ENCODE results near the gene PLGRKT. TPM values are rescaled to one million over a fixed set of nuclear protein-coding genes. Genes with fewer than 3 reads are reported as not detected.

PLGRKT gene, protein sequence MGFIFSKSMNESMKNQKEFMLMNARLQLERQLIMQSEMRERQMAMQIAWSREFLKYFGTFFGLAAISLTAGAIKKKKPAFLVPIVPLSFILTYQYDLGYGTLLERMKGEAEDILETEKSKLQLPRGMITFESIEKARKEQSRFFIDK
- total RNA-seq = 10 to 100 TPM; 21.0 to 31.1 TPM
- polyA plus RNA-seq (2013, experiment 1 of 2) = 29.2 TPM
- 35.8 TPM for polyA plus RNA-seq (2013, experiment 2 of 2)
- long read RNA-seq, experiment 1, transcript PLGRKT-201 (6 exons, 932 nt) = major isoform, 19 of 29 reads
- long read RNA-seq, experiment 1, partial matches to known transcripts = 2 of 29 reads
- long read RNA-seq, experiment 1, other reads (novel, unspliced or antisense) = 8 of 29 reads
- long read RNA-seq, experiment 2, transcript PLGRKT-201 (6 exons, 932 nt) = major isoform, 21 of 26 reads
- long read RNA-seq, experiment 2, partial matches to known transcripts = 0 of 26 reads
- long read RNA-seq, experiment 2, other reads (novel, unspliced or antisense) = 5 of 26 reads
- long read RNA-seq, experiment 3, transcript PLGRKT-201 (6 exons, 932 nt) = major isoform, 10 of 18 reads
- long read RNA-seq, experiment 3, partial matches to known transcripts = 3 of 18 reads
- long read RNA-seq, experiment 3, other reads (novel, unspliced or antisense) = 5 of 18 reads
- long read RNA-seq, experiment 4, transcript PLGRKT-201 (6 exons, 932 nt) = major isoform, 119 of 145 reads
- long read RNA-seq, experiment 4, partial matches to known transcripts = 1 of 145 reads
- long read RNA-seq, experiment 4, other reads (novel, unspliced or antisense) = 25 of 145 reads

DNA sequence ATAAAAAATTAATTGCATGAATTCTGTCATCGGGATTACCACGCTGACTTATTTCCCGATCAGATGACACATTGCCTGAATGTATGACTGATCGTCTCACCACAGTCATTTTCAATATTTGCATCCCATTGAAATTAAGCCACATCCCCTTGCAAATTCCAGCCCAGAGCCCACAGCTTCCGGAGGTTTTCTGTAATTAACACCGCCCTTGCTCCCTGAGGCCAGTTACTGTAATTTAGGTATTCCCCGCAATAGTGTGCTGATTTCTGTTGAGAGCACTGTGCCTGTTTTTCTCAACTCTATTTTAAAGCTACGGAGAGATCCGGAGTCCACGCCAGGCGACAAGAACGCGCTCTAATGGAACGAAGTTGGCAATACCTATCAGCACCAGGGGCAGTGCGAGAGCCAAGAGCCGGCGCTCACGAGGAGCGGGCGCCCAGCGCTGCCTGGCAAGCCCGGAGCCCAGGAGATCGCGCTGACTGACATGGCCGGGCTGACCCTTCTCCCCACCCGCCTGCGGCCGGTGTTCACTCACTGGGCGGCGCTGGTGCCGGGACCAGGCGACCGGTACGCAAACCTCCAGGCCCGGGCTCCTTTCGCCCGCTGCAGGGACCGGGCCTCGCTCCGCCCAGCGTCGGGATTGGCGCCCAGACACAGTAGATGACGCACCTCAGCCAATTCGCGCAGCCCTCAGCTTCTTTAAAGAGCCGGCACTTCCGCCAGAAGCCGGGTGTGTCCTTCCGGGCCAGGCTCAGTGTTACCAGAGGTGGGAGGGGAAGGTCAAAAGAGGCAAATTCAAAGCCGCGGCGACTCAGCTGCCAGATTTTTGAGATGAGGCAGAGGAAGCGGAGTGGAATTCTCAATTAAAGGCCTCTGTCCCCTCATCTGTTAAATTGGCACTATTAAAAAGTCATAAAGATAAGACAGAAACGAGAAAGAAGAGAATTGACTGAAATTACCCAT is at the start of gene PLGRKT:
PLGRKT (minus strand) TSS at position 672 of the 963 bp plus-strand sequence. CDS start 5,948 bp downstream, outside the sequence.
- peak within 1 kb of the TSS; percentile 91 for H3K4me3 ChIP-seq (ENCODE audit: low read length)
- DNase-seq = peak; percentile 97
- H3K9me3 Mint-ChIP-seq = peaks cover 37% of the 10 kb centered on the region
- peak within 1 kb of the TSS; percentile 86 for H3K27ac Mint-ChIP-seq
- TF ChIP-seq, protein P1, sequence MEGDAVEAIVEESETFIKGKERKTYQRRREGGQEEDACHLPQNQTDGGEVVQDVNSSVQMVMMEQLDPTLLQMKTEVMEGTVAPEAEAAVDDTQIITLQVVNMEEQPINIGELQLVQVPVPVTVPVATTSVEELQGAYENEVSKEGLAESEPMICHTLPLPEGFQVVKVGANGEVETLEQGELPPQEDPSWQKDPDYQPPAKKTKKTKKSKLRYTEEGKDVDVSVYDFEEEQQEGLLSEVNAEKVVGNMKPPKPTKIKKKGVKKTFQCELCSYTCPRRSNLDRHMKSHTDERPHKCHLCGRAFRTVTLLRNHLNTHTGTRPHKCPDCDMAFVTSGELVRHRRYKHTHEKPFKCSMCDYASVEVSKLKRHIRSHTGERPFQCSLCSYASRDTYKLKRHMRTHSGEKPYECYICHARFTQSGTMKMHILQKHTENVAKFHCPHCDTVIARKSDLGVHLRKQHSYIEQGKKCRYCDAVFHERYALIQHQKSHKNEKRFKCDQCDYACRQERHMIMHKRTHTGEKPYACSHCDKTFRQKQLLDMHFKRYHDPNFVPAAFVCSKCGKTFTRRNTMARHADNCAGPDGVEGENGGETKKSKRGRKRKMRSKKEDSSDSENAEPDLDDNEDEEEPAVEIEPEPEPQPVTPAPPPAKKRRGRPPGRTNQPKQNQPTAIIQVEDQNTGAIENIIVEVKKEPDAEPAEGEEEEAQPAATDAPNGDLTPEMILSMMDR (conservative IDR thresholded peaks at IDR 0.05) = peak; percentile 39
- H3K9ac ChIP-seq (ENCODE audit: extremely low read depth, low read length, poor library complexity, severe bottlenecking) = peak within 1 kb of the TSS; percentile 70
- peaks cover 4% of the 10 kb centered on the region for H3K4me1 ChIP-seq (ENCODE audit: control insufficient read depth, insufficient read depth, low read length)
- H3K27me3 Mint-ChIP-seq (ENCODE audit: insufficient read depth) = no peaks in the 10 kb centered on the region
- 4 to 8% methylated on average over 16 to 55 of the region's 55 CpGs for WGBS, 2 experiments (ENCODE audit: insufficient coverage in 1 of 2, insufficient read length in 1 of 2)
- peak within 1 kb of the TSS; percentile 76 for H3K4me3 Mint-ChIP-seq
- peak within 1 kb of the TSS; percentile 77 for H3K27ac ChIP-seq (ENCODE audit: low read depth, low read length)
- peaks cover 28% of the 10 kb centered on the region for H3K9me3 ChIP-seq (ENCODE audit: control insufficient read depth, low read length)
- peaks cover 32% of the 10 kb centered on the region for H3K36me3 Mint-ChIP-seq (ENCODE audit: low read depth)
- peaks cover 15% of the 10 kb centered on the region for H3K36me3 ChIP-seq (ENCODE audit: control insufficient read depth, insufficient read depth, low read length)
- H3K27me3 ChIP-seq (ENCODE audit: control insufficient read depth, insufficient read depth, low read length, poor library complexity, severe bottlenecking) = no peaks in the 10 kb centered on the region
- peaks cover 20% of the 10 kb centered on the region for H3K4me1 Mint-ChIP-seq

DNA sequence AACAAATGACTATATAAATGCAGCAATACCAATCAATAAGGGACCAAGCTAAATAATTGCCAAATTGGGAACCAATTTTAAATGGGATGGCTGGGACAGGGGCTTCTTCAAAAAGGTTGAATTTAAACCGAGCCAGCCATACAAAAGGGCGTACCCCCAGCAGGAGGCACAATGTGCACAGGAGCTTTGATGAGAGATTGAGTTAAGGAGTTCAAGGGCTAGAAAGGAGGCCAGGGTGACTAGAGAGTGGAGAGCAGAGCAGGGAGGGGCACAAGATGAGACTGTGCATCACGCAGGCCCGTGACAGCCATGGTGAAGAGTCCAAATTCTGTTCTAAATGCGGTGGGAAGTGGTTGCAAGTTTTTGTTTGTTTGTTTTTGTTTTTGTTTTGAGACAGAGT is 49.3 kb upstream of the PLGRKT start:
- 85 to 92% methylated on average over 5 of the region's 5 CpGs for WGBS, 2 experiments (ENCODE audit: insufficient coverage in 1 of 2, insufficient read length in 1 of 2)
- H3K27ac ChIP-seq (ENCODE audit: low read depth, low read length) = no peak overlapping the region
- no peak for DNase-seq
- H3K4me1 ChIP-seq (ENCODE audit: control insufficient read depth, insufficient read depth, low read length) = no peaks in the 10 kb centered on the region
- no peaks in the 10 kb centered on the region for H3K9me3 ChIP-seq (ENCODE audit: control insufficient read depth, low read length)
- H3K36me3 ChIP-seq (ENCODE audit: control insufficient read depth, insufficient read depth, low read length) = no peaks in the 10 kb centered on the region
- Mint-ChIP-seq H3K4me1 (peaks cover 37% of the 10 kb centered on the region), H3K27me3 (ENCODE audit: insufficient read depth) (no peaks in the 10 kb centered on the region), H3K27ac (no peak overlapping the region), H3K4me3 (no peak overlapping the region), H3K36me3 (ENCODE audit: low read depth) (no peaks in the 10 kb centered on the region), H3K9me3 (peaks cover 3% of the 10 kb centered on the region)
- no peak overlapping the region for H3K4me3 ChIP-seq (ENCODE audit: low read length)
- TF ChIP-seq, protein P1 (conservative IDR thresholded peaks at IDR 0.05) = no peak
- H3K27me3 ChIP-seq (ENCODE audit: control insufficient read depth, insufficient read depth, low read length, poor library complexity, severe bottlenecking) = no peaks in the 10 kb centered on the region
- no peak overlapping the region for H3K9ac ChIP-seq (ENCODE audit: extremely low read depth, low read length, poor library complexity, severe bottlenecking)

Measured in endodermal cell (in vitro differentiated cells).